A673 (cell line): ENCODE data around the gene INAVA. TPM values are rescaled to one million over a fixed set of nuclear protein-coding genes. Genes with fewer than 3 reads are reported as not detected.

Source experiments
- BruUV-seq: library from RNA; stranded (reverse); fragments of 400-500 nt; replicated peaks from 2 replicates; lab custom pipeline; 2021; lab: Mats Ljungman, UMichigan
- CTCF ChIA-PET: fragments of 300-600 bp; sonication (Branson Sonifier 250); formaldehyde crosslinking; loops from one replicate; lab custom pipeline; 2022; ENCODE audit warnings: antibody characterized with exemption; lab: Charles Lee
- POLR2A ChIA-PET: fragments of 300-600 bp; sonication (Branson Sonifier 250); formaldehyde crosslinking; loops from one replicate; lab custom pipeline; 2022; ENCODE audit warnings: antibody characterized with exemption; ENCODE audit not compliant: low non-redundant PET; lab: Charles Lee
- DNase-seq: peaks from one replicate; pipeline ENCODE4 v3.0.0-alpha.2; 2015; ENCODE audit warnings: low spot score
- H3K27ac ChIP-seq: fragments of 200-600 bp; sonication (generic); 2 replicates; pipeline ENCODE4 v1.5.1; 2016; ENCODE audit warnings: mixed run types, low read depth, mild to moderate bottlenecking, mixed read lengths, antibody characterized with exemption, low read length; ENCODE audit not compliant: poor library complexity, severe bottlenecking
- H3K27me3 ChIP-seq: fragments of 200-600 bp; sonication (generic); replicated peaks from 2 replicates; pipeline ENCODE4 v1.6.1; 2017; ENCODE audit warnings: mixed run types, low read depth, mild to moderate bottlenecking, mixed read lengths, antibody characterized with exemption, low read length; ENCODE audit not compliant: insufficient read depth, poor library complexity
- H3K36me3 ChIP-seq: fragments of 200-600 bp; sonication (generic); 2 replicates; pipeline ENCODE4 v1.6.1; 2016; ENCODE audit warnings: mixed run types, mild to moderate bottlenecking, mixed read lengths, antibody characterized with exemption, low read length; ENCODE audit not compliant: insufficient read depth, poor library complexity, severe bottlenecking
- H3K4me1 ChIP-seq: fragments of 200-600 bp; sonication (generic); 2 replicates; pipeline ENCODE4 v1.6.1; 2017; ENCODE audit warnings: mixed run types, mild to moderate bottlenecking, mixed read lengths, antibody characterized with exemption, low read length; ENCODE audit not compliant: insufficient read depth, poor library complexity, severe bottlenecking
- H3K4me3 ChIP-seq: fragments of 200-600 bp; sonication (generic); 2 replicates; pipeline ENCODE4 v1.5.1; 2016; ENCODE audit warnings: low read depth, mixed run types, mild to moderate bottlenecking, mixed read lengths, low read length; ENCODE audit not compliant: poor library complexity, severe bottlenecking
- H3K9me3 ChIP-seq: fragments of 200-600 bp; sonication (generic); 2 replicates; pipeline ENCODE4 v1.6.1; 2016; ENCODE audit warnings: mixed run types, low read depth, mild to moderate bottlenecking, mixed read lengths, antibody characterized with exemption, low read length; ENCODE audit not compliant: poor library complexity, severe bottlenecking
- EZH2 ChIP-seq: fragments of 200-600 bp; sonication (generic); IDR thresholded peaks from 2 replicates; pipeline ENCODE4 v1.6.1; 2017; ENCODE audit warnings: borderline replicate concordance, low read depth, mild to moderate bottlenecking, mixed read lengths, antibody characterized with exemption, low read length; ENCODE audit not compliant: poor library complexity, severe bottlenecking
- intact Hi-C: fragments of 100-400 bp; cut with micrococcal nuclease; formaldehyde crosslinking; loops from one replicate; pipeline ENCODE4 v1.10.0; 2022; ENCODE audit not compliant: unreplicated experiment
- total RNA-seq: library from RNA; stranded (reverse); gene quantifications from 2 replicates; pipeline ENCODE4 v1.2.3, GENCODE V29; 2021
- TF ChIP-seq, protein P1 (sequence below): fragments of 300-800, 200-600 bp; sonication (generic); conservative IDR thresholded peaks from 2 replicates; pipeline ENCODE4 v1.5.1; 2017; ENCODE audit warnings: low read depth, mild to moderate bottlenecking, antibody characterized with exemption, low read length, moderate library complexity, mixed read lengths

INAVA gene
- total RNA-seq, 1 experiment from 2014 or later = 0.45 TPM

DNA sequence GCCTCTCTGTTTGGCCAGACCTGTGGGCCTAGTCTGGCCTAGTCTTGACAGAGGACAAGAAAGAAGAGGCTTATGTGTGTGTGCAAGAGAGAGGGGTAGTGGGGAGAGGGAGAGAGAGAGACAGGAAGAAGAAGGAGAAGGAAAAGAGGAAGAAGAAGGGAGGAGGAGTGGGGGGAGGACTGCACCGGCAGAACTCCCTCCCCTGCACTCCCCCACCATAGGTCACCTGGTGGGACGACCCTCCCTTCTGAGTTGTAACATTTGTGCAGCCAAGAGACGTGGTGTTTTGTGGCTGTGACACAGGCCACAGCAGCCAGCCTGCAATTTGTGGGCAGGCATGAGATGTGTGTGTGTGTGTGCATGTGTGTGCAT is 4.3 kb downstream of the INAVA start:
- H3K27me3 ChIP-seq = no peaks in the 10 kb centered on the region
- no peaks in the 10 kb centered on the region for H3K9me3 ChIP-seq
- POLR2A ChIA-PET = no interaction called here
- CTCF ChIA-PET = no interaction called here
- TF ChIP-seq, protein P1, sequence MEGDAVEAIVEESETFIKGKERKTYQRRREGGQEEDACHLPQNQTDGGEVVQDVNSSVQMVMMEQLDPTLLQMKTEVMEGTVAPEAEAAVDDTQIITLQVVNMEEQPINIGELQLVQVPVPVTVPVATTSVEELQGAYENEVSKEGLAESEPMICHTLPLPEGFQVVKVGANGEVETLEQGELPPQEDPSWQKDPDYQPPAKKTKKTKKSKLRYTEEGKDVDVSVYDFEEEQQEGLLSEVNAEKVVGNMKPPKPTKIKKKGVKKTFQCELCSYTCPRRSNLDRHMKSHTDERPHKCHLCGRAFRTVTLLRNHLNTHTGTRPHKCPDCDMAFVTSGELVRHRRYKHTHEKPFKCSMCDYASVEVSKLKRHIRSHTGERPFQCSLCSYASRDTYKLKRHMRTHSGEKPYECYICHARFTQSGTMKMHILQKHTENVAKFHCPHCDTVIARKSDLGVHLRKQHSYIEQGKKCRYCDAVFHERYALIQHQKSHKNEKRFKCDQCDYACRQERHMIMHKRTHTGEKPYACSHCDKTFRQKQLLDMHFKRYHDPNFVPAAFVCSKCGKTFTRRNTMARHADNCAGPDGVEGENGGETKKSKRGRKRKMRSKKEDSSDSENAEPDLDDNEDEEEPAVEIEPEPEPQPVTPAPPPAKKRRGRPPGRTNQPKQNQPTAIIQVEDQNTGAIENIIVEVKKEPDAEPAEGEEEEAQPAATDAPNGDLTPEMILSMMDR = no peak
- TF ChIP-seq EZH2 = no peak
- H3K4me3 ChIP-seq = no peak overlapping the region
- H3K36me3 ChIP-seq = no peaks in the 10 kb centered on the region
- no peaks in the 10 kb centered on the region for H3K4me1 ChIP-seq
- intact Hi-C loops = no loop called here
- no peak overlapping the region for H3K27ac ChIP-seq
- no peak for DNase-seq
- no TSS peak for BruUV-seq

DNA sequence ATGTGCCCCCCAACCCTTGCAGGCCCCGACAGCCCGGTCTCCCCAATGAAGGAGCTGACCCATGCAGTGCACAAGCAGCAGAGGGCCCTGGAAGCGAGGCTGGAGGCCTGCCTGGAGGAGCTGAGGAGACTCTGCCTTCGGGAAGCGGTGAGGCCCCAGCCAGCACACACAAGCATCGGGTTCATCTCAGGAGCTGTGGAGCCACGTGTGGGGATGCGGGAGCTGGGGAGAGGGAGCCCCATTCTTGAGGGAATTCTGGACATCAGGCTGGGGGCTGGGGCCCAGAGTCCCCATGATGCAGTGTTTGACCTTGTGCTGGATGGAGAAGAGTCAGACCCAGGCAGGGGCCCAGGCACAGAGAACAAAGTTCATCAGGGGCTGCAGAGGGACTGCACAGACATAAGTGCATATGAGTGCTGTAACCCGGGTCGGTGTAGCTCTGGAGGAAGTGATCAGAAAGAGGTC is 4.8 kb downstream of the INAVA start:
- no peak for DNase-seq
- TF ChIP-seq, protein P1 = no peak
- TF ChIP-seq EZH2 = no peak
- no peak overlapping the region for H3K27ac ChIP-seq
- intact Hi-C loops = no loop called here
- CTCF ChIA-PET = no interaction called here
- no peaks in the 10 kb centered on the region for H3K9me3 ChIP-seq
- H3K4me1 ChIP-seq = no peaks in the 10 kb centered on the region
- H3K4me3 ChIP-seq = no peak overlapping the region
- H3K27me3 ChIP-seq = no peaks in the 10 kb centered on the region
- POLR2A ChIA-PET = no interaction called here
- H3K36me3 ChIP-seq = no peaks in the 10 kb centered on the region
- BruUV-seq = no TSS peak

DNA sequence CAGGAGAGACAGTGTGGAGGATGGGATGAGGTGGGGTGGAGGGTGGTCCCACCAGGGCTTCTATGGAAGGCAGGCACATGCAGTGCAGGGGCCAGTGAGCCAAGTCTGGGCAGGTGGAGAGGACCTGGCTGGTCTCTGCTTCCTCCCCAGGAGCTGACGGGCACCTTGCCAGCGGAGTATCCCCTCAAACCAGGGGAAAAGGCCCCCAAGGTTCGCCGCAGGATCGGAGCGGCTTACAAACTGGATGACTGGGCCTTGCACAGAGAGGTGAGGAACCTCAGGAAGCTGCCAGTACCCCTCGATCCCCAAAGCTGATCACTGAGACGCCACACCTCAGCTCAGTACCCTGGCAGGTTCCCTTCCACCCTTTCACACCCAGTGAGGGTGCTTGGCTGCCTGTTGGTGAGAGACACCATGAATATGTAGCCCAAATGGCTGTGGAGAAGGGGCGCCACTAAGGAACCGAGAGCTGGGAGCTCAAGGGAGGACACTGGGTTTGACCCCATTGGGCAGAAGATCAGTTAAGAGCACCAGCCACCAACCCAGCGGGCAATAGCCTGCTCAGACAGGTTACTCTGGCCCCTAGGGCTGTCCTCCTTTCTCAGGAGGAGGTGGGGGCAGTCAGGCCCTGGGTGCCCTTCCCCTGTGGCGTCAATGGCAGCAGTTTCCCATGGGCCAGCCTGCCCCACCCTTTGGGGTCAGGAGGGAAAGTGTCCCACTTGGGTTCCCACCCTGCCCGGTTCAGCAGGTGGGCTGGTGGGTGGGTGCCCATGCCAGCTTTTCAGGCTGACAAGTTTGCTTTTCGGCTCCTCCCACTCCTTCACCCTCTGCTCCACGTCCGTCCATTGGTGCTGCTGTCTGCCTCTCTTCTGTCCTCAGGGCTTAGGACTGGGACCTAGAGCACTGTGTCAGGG is 5.5 kb downstream of the INAVA start:
- Histone ChIP-seq H3K9me3 (no peaks in the 10 kb centered on the region), H3K4me3 (no peak overlapping the region), H3K27ac (no peak overlapping the region), H3K27me3 (no peaks in the 10 kb centered on the region), H3K36me3 (no peaks in the 10 kb centered on the region), H3K4me1 (no peaks in the 10 kb centered on the region)
- ChIA-PET CTCF (no interaction called here), POLR2A (no interaction called here)
- intact Hi-C loops = no loop called here
- no peak for DNase-seq
- no peak for TF ChIP-seq EZH2
- TF ChIP-seq, protein P1 = no peak
- BruUV-seq = no TSS peak
